H9 (cell line): Measurements from ENCODE around the gene F13A1. TPM values are rescaled to one million over a fixed set of nuclear protein-coding genes. Genes with fewer than 3 reads are reported as not detected.

ENCODE experiments used
- DNase-seq: peaks from one replicate; pipeline ENCODE4 v3.0.0-alpha.2; 2017
- H2AFZ ChIP-seq: one replicate; pipeline ENCODE4 v1.6.1; 2013; ENCODE audit warnings: mild to moderate bottlenecking, low read length, control low read depth, moderate library complexity
- H2AK5ac ChIP-seq: 2 replicates; pipeline ENCODE4 v1.6.1; 2013; ENCODE audit warnings: low read length, control low read depth, mixed read lengths; ENCODE audit not compliant: insufficient read length
- H2BK120ac ChIP-seq: one replicate; pipeline ENCODE4 v1.6.1; 2013; ENCODE audit warnings: low read depth, mild to moderate bottlenecking, low read length, control low read depth, inconsistent platforms; ENCODE audit not compliant: poor library complexity, severe bottlenecking
- H2BK12ac ChIP-seq: 2 replicates; pipeline ENCODE4 v1.6.1; 2013; ENCODE audit warnings: low read length, control low read depth, mixed read lengths, low read depth; ENCODE audit not compliant: insufficient read length
- H2BK15ac ChIP-seq: 2 replicates; pipeline ENCODE4 v1.6.1; 2013; ENCODE audit warnings: low read depth, low read length, control low read depth
- H2BK20ac ChIP-seq: one replicate; pipeline ENCODE4 v1.6.1; 2013; ENCODE audit warnings: low read depth, mild to moderate bottlenecking, low read length, control low read depth, inconsistent platforms; ENCODE audit not compliant: poor library complexity, severe bottlenecking
- H2BK5ac ChIP-seq: 2 replicates; pipeline ENCODE4 v1.6.1; 2013; ENCODE audit warnings: low read length, control low read depth, mixed read lengths; ENCODE audit not compliant: insufficient read length
- H3K14ac ChIP-seq: 2 replicates; pipeline ENCODE4 v1.6.1; 2013; ENCODE audit warnings: low read length, control low read depth; ENCODE audit not compliant: insufficient read depth
- H3K18ac ChIP-seq: 2 replicates; pipeline ENCODE4 v1.6.1; 2013; ENCODE audit warnings: low read depth, mild to moderate bottlenecking, mixed read lengths, low read length, control low read depth; ENCODE audit not compliant: insufficient read length
- H3K23ac ChIP-seq: 2 replicates; pipeline ENCODE4 v1.6.1; 2013; ENCODE audit warnings: low read length, control low read depth, mixed read lengths, low read depth; ENCODE audit not compliant: insufficient read length
- H3K23me2 ChIP-seq: 2 replicates; pipeline ENCODE4 v1.6.1; 2013; ENCODE audit warnings: low read depth, mild to moderate bottlenecking, mixed read lengths, low read length, control low read depth; ENCODE audit not compliant: insufficient read length, poor library complexity, severe bottlenecking
- H3K27ac ChIP-seq: 2 replicates; pipeline ENCODE4 v1.5.1; 2013; ENCODE audit warnings: low read length, control low read depth, mixed read lengths, low read depth; ENCODE audit not compliant: insufficient read length
- H3K27me3 ChIP-seq: 2 replicates; pipeline ENCODE4 v1.6.1; 2013; ENCODE audit warnings: low read length, control low read depth, inconsistent platforms; ENCODE audit not compliant: insufficient read depth
- H3K4ac ChIP-seq: 2 replicates; pipeline ENCODE4 v1.6.1; 2013; ENCODE audit warnings: low read depth, mild to moderate bottlenecking, control low read depth, inconsistent platforms, low read length, moderate library complexity
- H3K4me1 ChIP-seq: 2 replicates; pipeline ENCODE4 v1.6.1; 2013; ENCODE audit warnings: low read length, control low read depth, inconsistent platforms; ENCODE audit not compliant: insufficient read depth
- H3K4me2 ChIP-seq: 2 replicates; pipeline ENCODE4 v1.6.1; 2013; ENCODE audit warnings: low read length, control low read depth, mixed read lengths; ENCODE audit not compliant: insufficient read length, insufficient read depth
- H3K56ac ChIP-seq: 2 replicates; pipeline ENCODE4 v1.6.1; 2013; ENCODE audit warnings: low read depth, mild to moderate bottlenecking, mixed read lengths, low read length, control low read depth; ENCODE audit not compliant: insufficient read length
- H3K79me1 ChIP-seq: 2 replicates; pipeline ENCODE4 v1.6.1; 2013; ENCODE audit warnings: low read depth, mild to moderate bottlenecking, moderate library complexity, low read length, control low read depth, inconsistent platforms; ENCODE audit not compliant: insufficient read depth, poor library complexity, severe bottlenecking
- H3K79me2 ChIP-seq: 2 replicates; pipeline ENCODE4 v1.6.1; 2013; ENCODE audit warnings: low read length, control low read depth, inconsistent platforms; ENCODE audit not compliant: insufficient read depth
- H3K9ac ChIP-seq: 2 replicates; pipeline ENCODE4 v1.6.1; 2013; ENCODE audit warnings: low read length, control low read depth, mixed read lengths; ENCODE audit not compliant: insufficient read length; ENCODE audit errors: extremely low read depth
- H3K9me3 ChIP-seq: one replicate; pipeline ENCODE4 v1.6.1; 2013; ENCODE audit warnings: low read depth, low read length, inconsistent platforms; ENCODE audit not compliant: control insufficient read depth
- H3T11ph ChIP-seq: one replicate; pipeline ENCODE4 v1.6.1; 2013; ENCODE audit warnings: mild to moderate bottlenecking, low read length, control low read depth, inconsistent platforms
- H4K20me1 ChIP-seq: one replicate; pipeline ENCODE4 v1.6.1; 2013; ENCODE audit not compliant: control insufficient read depth, insufficient read length, insufficient read depth
- H4K5ac ChIP-seq: 2 replicates; pipeline ENCODE4 v1.6.1; 2013; ENCODE audit warnings: low read depth, mild to moderate bottlenecking, mixed read lengths, low read length, control low read depth; ENCODE audit not compliant: insufficient read length
- H4K8ac ChIP-seq: replicated peaks from 2 replicates; pipeline ENCODE4 v1.6.1; 2013; ENCODE audit warnings: low read length, control low read depth, mixed read lengths, low read depth; ENCODE audit not compliant: insufficient read length
- H4K91ac ChIP-seq: 2 replicates; pipeline ENCODE4 v1.6.1; 2013; ENCODE audit warnings: low read depth, mild to moderate bottlenecking, moderate library complexity, mixed read lengths, low read length, control low read depth; ENCODE audit not compliant: insufficient read length
- H3K27ac Mint-ChIP-seq, 3 experiments: 2 replicates in 2 of 3; 3 replicates in 1 of 3; pipeline ENCODE4 v1.8.0; 2020 to 2021; ENCODE audit warnings: mixed read lengths in 3 of 3, mild to moderate bottlenecking in 1 of 3, moderate library complexity in 1 of 3
- H3K27me3 Mint-ChIP-seq: 2 replicates; pipeline ENCODE4 v1.8.0; 2021; ENCODE audit warnings: low read depth, mild to moderate bottlenecking, moderate library complexity, mixed read lengths
- H3K36me3 Mint-ChIP-seq, 3 experiments: 2 replicates in 2 of 3; 3 replicates in 1 of 3; pipeline ENCODE4 v1.8.0; 2020 to 2021; ENCODE audit warnings: low read depth in 3 of 3, mixed read lengths in 3 of 3; ENCODE audit not compliant: insufficient read depth in 1 of 3
- H3K4me1 Mint-ChIP-seq, 2 experiments: 2 replicates each; pipeline ENCODE4 v1.8.0; 2020; ENCODE audit warnings: mixed read lengths in 2 of 2
- H3K4me3 Mint-ChIP-seq, 2 experiments: 2 replicates in 1 of 2; 3 replicates in 1 of 2; pipeline ENCODE4 v1.8.0; 2020 to 2021; ENCODE audit warnings: mild to moderate bottlenecking in 2 of 2, mixed read lengths in 2 of 2, moderate library complexity in 1 of 2
- H3K9me3 Mint-ChIP-seq, 2 experiments: 2 replicates in 1 of 2; 3 replicates in 1 of 2; pipeline ENCODE4 v1.8.0; 2020; ENCODE audit warnings: mild to moderate bottlenecking in 2 of 2, mixed read lengths in 2 of 2, moderate library complexity in 1 of 2
- CTCF ChIP-seq: fragments of 200-600 bp; sonication (generic); conservative IDR thresholded peaks from 3 replicates; pipeline ENCODE4 v1.8.0; 2021; ENCODE audit warnings: antibody characterized with exemption, mild to moderate bottlenecking
- WGBS: extraction: QIAGEN DNeasy Blood & Tissue Kit; methylation state at CpG from one replicate; pipeline ENCODE4 v1.1.7; 2013; ENCODE audit warnings: missing lambda C conversion rate, low lambda C conversion rate, mixed read lengths; ENCODE audit not compliant: insufficient read length; ENCODE audit errors: extremely low coverage; 5-methylcytosine and 5-hydroxymethylcytosine counted together
- total RNA-seq: library from RNA; stranded (reverse); gene quantifications from 2 replicates; pipeline ENCODE4 v1.2.1, GENCODE V29; 2021

Gene F13A1
- total RNA-seq, 1 experiment from 2014 or later, result 0.15 TPM

- Histone ChIP-seq H2BK120ac (no peak overlapping the region), H3K79me1 (no peaks in the 10 kb centered on the region), H3T11ph (no peak overlapping the region), H3K9ac (no peak overlapping the region), H4K8ac (no peak overlapping the region), H3K56ac (no peak overlapping the region), H3K27me3 (no peaks in the 10 kb centered on the region), H4K5ac (no peak overlapping the region), H2BK5ac (no peak overlapping the region), H3K9me3 (no peaks in the 10 kb centered on the region), H4K20me1 (no peaks in the 10 kb centered on the region), H3K23me2 (no peaks in the 10 kb centered on the region), H3K23ac (no peak overlapping the region), H2BK20ac (no peak overlapping the region), H2BK12ac (no peak overlapping the region), H2AFZ (no peak overlapping the region), H4K91ac (no peak overlapping the region), H2AK5ac (no peak overlapping the region), H2BK15ac (no peak overlapping the region), H3K4me1 (peaks cover 2% of the 10 kb centered on the region; the same call in 1 of the 2 replicates), H3K4ac (no peak overlapping the region), H3K4me2 (no peak overlapping the region), H3K79me2 (no peaks in the 10 kb centered on the region), H3K14ac (no peak overlapping the region), H3K27ac (no peak overlapping the region), H3K18ac (no peak overlapping the region)
- Mint-ChIP-seq H3K27me3 (0 out of 2 replicates have a peak, but pooled peaks cover 2% of the 10 kb centered on the region), H3K9me3 (peaks cover 0 to 2% of the 10 kb centered on the region in 2 experiments; a peak in 2 of 5 replicates), H3K4me1 (peaks cover 14 to 24% of the 10 kb centered on the region in 2 experiments), H3K27ac (no peak overlapping the region; a peak in 3 of 7 replicates), H3K36me3 (no peaks in the 10 kb centered on the region), H3K4me3 (no peak overlapping the region)
- no CpG with 5 or more reads among the region's 1 CpG for WGBS
- TF ChIP-seq CTCF, result no peak
- no peak for DNase-seq
These were observed 90.2 kb downstream of the F13A1 start for GRCh38 chr6:6230286-6230685.
